Measurements from ENCODE around the gene MED20. TPM values are rescaled to one million over a fixed set of nuclear protein-coding genes. Genes with fewer than 3 reads are reported as not detected.

MED20 gene
- total RNA-seq, 1 experiment from 2014 or later = 24.5 TPM

GRCh38 chr6:41896281-41896680 lies 24.7 kb downstream of the MED20 start:
- Histone ChIP-seq H3K9me3 (ENCODE audit: control insufficient read depth, insufficient read depth, low read depth, low read length) (no peaks in the 10 kb centered on the region), H3K4me3 (ENCODE audit: low read depth in 2 of 2, low read length in 2 of 2) (peak overlapping the region; percentile 63 to 79; a peak in 3 of 4 replicates), H3K27me3 (ENCODE audit: control insufficient read depth, insufficient read depth, low read length) (no peaks in the 10 kb centered on the region), H3K4me1 (ENCODE audit: control insufficient read depth, insufficient read depth, low read length) (peaks cover 6% of the 10 kb centered on the region), H3K36me3 (ENCODE audit: control insufficient read depth, insufficient read depth, low read length) (no peaks in the 10 kb centered on the region), H3K27ac (ENCODE audit: low read length) (peak overlapping the region; percentile 80)
- no peak for DNase-seq (ENCODE audit: low read depth, low spot score)
- no peak for ATAC-seq
- TF ChIP-seq POLR2AphosphoS5 (IDR thresholded peaks at IDR 0.05; ENCODE audit: low read depth, low read length) (no peak), TCF7L2 (IDR thresholded peaks at IDR 0.05; ENCODE audit: low read depth, low read length) (no peak)
- POLR2A ChIA-PET = interaction anchor here (0.6 to 0.7 kb wide), 4 partner anchors 9 to 1014 kb away, joined by 3 to 8 read pairs (median 6); no protein-coding TSS in a partner anchor
- in situ Hi-C loops (cut with HindIII; ENCODE audit: low pct_unique_long_range_greater_than_20kb, low sequenced_read_pairs) (no loop called here), intact Hi-C loops (cut with micrococcal nuclease; ENCODE audit: unreplicated experiment) (no loop called here)
- BruUV-seq (replicated peaks) = no TSS peak
- CTCF ChIA-PET = interaction anchor here (1.0 kb wide), 1 partner anchor 25 kb away, joined by 6 read pairs; the partner anchor contains the start of genes BYSL and MED20

- Histone ChIP-seq H3K27ac (ENCODE audit: low read length) (peak within 1 kb of the TSS; percentile 80), H3K4me1 (ENCODE audit: control insufficient read depth, insufficient read depth, low read length) (peaks cover 6% of the 10 kb centered on the region), H3K27me3 (ENCODE audit: control insufficient read depth, insufficient read depth, low read length) (no peaks in the 10 kb centered on the region), H3K4me3 (ENCODE audit: low read depth in 2 of 2, low read length in 2 of 2) (peak within 1 kb of the TSS; percentile 63 to 79), H3K36me3 (ENCODE audit: control insufficient read depth, insufficient read depth, low read length) (no peaks in the 10 kb centered on the region), H3K9me3 (ENCODE audit: control insufficient read depth, insufficient read depth, low read depth, low read length) (no peaks in the 10 kb centered on the region)
- ATAC-seq (peak; percentile 97), DNase-seq (ENCODE audit: low read depth, low spot score) (no peak)
- POLR2A ChIA-PET = interaction anchor here (0.6 kb wide), 4 partner anchors 21 to 1015 kb away, joined by 3 to 8 read pairs (median 4); no protein-coding TSS in a partner anchor
- TF ChIP-seq, protein P1, sequence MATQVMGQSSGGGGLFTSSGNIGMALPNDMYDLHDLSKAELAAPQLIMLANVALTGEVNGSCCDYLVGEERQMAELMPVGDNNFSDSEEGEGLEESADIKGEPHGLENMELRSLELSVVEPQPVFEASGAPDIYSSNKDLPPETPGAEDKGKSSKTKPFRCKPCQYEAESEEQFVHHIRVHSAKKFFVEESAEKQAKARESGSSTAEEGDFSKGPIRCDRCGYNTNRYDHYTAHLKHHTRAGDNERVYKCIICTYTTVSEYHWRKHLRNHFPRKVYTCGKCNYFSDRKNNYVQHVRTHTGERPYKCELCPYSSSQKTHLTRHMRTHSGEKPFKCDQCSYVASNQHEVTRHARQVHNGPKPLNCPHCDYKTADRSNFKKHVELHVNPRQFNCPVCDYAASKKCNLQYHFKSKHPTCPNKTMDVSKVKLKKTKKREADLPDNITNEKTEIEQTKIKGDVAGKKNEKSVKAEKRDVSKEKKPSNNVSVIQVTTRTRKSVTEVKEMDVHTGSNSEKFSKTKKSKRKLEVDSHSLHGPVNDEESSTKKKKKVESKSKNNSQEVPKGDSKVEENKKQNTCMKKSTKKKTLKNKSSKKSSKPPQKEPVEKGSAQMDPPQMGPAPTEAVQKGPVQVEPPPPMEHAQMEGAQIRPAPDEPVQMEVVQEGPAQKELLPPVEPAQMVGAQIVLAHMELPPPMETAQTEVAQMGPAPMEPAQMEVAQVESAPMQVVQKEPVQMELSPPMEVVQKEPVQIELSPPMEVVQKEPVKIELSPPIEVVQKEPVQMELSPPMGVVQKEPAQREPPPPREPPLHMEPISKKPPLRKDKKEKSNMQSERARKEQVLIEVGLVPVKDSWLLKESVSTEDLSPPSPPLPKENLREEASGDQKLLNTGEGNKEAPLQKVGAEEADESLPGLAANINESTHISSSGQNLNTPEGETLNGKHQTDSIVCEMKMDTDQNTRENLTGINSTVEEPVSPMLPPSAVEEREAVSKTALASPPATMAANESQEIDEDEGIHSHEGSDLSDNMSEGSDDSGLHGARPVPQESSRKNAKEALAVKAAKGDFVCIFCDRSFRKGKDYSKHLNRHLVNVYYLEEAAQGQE (IDR thresholded peaks at IDR 0.05; ENCODE audit: insufficient read depth in 1 of 2, low read depth in 2 of 2, low read length in 1 of 2) = no peak
- TF ChIP-seq TCF7L2 (IDR thresholded peaks at IDR 0.05; ENCODE audit: low read depth, low read length) (peak; percentile 83), POLR2AphosphoS5 (IDR thresholded peaks at IDR 0.05; ENCODE audit: low read depth, low read length) (peak; percentile 68), CTCF (IDR thresholded peaks at IDR 0.05) (no peak), SIN3A (IDR thresholded peaks at IDR 0.05; ENCODE audit: borderline replicate concordance, insufficient read depth, low read depth, low read length) (0 out of 2 replicates have a peak, but pooled peaks have one; percentile 66)
- BruUV-seq (replicated peaks) = no TSS peak
- CTCF ChIA-PET = interaction anchor here (0.5 to 1.0 kb wide), 3 partner anchors 25 to 46 kb away, joined by 3 to 7 read pairs (median 6); partner anchors contain the start of genes BYSL and MED20
- in situ Hi-C loops (cut with HindIII; ENCODE audit: low pct_unique_long_range_greater_than_20kb, low sequenced_read_pairs) = no loop called here
- intact Hi-C loops (cut with micrococcal nuclease; ENCODE audit: unreplicated experiment) = no loop called here
These were observed 25.4 kb downstream of the MED20 start, which contains the start of gene USP49 for GRCh38 chr6:41895300-41896233. Gene USP49 (minus strand): TSS chr6:41895375. CDS start chr6:41806983, 88,392 bp downstream.

Measured in Panc1 (cell line).